HG03558 (cell line): ENCODE results near the gene NSG2.
"Not testable (repeated sequence)": the region's sequence is repeated elsewhere in the genome, so short reads cannot be mapped to it uniquely, and the experiment has no call there.

Source experiments
- ATAC-seq: cut with Tn5 transposase; IDR thresholded peaks from one replicate; pipeline ENCODE4 v1.9.1; 2021; ENCODE audit warnings: moderate number of reproducible peaks; ENCODE audit not compliant: unreplicated experiment; ENCODE audit errors: extremely low read depth

NSG2 gene

GRCh38 chr5:174097486-174098185, 52.1 kb downstream of the NSG2 start:
- ATAC-seq = no peak

GRCh38 chr5:174098694-174099093, 53.2 kb downstream of the NSG2 start:
- ATAC-seq = no peak

- no peak for ATAC-seq
These were observed 55.0 kb downstream of the NSG2 start for GRCh38 chr5:174100490-174100889.

- ATAC-seq = no peak
These were observed 55.8 kb downstream of the NSG2 start for GRCh38 chr5:174101195-174101730.

DNA sequence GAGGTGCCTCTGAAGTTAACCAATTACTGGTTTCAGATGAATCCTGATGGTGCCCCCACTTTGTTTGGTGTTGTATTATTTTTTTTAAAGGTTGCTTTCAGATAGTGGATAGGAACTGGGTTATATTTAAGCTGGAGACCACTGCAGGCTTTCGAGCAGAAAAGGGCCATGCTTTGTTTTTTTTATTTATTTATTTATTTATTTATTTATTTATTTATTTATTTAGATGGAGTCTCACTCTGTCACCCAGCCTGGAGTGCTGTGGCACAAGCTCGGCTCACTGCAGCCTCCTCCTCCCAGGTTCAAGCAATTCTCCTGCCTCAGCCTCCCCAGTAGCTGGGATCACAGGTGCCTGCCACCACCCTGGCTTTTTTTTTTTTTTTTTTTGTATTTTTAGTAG, 57.1 kb downstream of the NSG2 start:
- not testable (repeated sequence) for ATAC-seq

DNA sequence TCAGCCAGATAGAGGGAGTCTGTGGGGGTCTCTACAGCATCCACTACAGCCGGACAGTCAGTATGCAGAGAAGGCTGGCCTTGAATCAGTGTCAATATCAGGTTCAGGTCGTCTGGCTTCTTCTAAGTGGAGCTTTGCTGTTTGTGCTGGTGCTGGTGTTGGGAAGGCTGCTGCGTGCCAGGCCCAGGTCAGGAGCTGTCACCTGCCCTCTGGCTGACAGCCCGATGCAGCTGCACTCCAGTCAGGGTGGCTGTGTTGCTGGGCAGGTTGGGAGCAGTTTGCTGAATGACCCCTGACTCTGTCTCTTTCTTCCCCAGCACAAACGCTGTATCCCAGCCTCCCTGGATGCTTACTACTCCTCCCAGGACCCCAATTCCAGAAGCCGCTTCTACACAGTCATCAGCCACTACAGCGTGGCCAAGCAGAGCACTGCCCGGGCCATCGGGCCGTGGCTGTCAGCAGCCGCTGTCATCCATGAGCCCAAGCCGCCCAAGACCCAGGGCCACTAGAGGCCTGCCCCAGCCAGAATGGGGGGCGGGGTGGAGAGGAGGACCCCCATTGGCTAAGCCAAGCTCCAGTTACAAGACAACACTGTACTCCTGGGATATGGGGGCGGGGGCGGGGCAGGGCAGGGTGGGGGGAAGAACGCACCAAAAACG, 61.6 kb downstream of the NSG2 start:
- no peak for ATAC-seq

DNA sequence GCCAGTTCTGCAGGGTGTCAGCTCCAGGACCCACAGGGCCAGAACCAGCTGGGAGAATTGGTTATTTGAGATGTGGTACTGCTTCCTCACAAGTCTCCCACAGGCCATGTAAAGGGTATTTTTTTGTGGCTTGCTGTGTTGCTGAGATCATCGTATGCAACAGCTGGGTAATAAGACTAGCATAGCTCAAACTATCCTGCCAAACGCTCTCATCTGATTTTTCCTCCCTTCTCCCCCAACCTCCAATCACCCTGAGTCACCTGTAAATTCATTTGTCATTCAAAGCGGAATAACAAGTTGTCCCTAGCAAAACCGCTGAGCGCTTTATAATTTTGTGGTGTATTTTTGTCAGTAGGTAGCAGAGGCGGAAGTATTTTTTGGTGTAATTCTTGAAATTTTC, 63.2 kb downstream of the NSG2 start:
- no peak for ATAC-seq

DNA sequence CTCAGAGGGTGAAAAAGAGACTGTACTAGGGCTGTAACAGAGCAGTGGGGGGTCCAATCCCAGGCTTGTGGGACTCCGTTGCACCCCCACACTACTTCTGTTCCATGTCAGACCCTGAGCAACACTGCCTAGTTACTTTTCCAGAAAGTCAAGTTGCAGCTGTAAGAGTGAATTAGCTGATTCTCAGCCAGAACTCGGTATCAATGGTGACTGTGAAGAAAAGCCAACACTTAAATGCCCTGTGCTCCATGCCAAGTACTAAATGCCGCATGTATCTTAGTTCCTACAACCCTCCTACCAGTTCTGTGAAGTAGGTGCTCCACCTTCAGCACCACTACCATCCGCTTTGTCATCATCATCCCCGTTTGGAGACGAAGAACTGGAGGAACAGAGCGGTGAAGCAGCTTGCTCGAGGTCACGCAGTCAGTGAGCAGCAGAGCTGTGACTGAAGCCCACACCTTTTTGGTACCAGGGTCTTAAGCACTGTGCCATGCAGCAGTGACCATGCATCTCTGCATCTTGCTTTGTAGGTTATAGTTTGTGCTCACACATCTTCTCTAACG, 64.3 kb downstream of the NSG2 start:
- no peak for ATAC-seq

- ATAC-seq = no peak
These were observed 64.8 kb downstream of the NSG2 start for GRCh38 chr5:174110310-174110709.

DNA sequence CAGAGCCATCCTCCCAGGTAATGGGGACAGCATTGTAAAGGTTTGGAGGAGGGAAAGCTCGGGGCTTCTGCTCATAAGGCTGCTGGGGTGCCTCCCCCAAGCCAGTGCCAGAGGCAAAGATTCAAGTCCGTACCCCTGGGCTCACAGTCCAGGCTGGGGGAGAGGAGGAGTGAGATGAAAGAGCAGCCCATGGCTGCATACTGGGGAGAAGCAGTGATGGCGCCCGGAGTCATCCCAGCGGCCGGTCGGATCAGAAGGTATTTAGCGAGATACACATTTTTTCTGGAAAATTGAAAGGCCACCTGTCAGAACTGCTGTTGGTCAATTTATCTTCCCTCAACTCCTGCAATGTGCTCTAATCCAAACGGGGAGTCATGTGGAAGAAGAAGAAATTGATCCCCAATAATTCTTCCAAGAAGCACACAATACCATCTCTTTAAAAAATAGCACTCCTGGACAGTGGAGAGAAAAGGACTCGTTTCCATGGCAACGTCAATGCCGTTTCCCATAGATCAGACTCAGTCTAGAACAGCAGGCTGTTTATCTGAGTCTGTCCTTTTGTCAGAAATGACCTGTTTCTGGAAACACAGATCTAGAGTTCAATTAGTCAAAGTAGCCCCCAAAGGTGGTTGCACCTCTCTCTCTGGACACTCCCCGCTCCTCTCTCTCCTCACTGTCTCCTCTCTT, 65.9 kb downstream of the NSG2 start:
- ATAC-seq = no peak

GRCh38 chr5:174115226-174115625, 69.7 kb downstream of the NSG2 start:
- no peak for ATAC-seq

DNA sequence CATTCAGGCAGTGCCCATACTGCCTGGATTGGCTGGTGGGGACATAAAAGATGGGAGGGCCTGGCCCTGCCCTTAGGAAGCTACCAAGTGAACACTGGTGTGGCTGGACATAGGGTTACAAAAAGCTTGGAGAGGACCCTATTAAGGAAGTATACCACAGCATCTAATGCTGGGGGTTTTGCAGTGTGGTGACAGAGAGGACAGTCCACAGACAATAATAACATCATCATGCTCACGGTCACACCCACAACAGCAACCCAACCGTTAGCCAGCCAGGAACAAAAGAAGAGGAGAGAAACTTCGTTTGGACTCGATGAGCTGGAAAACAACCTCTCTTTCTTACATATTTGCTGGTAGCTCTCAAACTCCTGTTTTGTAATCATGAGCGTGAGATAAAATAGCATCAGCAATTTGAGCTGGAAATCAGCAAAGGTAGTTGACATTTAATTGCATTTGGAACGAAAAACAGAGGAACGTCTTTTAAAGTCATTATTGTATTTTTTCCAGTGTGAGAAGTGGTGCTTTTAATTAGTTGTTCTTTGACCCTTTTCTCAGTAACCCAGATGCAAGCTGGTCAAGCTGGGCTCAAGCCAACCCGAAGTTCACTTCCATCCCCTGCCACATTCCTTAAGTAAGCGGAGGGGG, 73.4 kb downstream of the NSG2 start:
- ATAC-seq = no peak

DNA sequence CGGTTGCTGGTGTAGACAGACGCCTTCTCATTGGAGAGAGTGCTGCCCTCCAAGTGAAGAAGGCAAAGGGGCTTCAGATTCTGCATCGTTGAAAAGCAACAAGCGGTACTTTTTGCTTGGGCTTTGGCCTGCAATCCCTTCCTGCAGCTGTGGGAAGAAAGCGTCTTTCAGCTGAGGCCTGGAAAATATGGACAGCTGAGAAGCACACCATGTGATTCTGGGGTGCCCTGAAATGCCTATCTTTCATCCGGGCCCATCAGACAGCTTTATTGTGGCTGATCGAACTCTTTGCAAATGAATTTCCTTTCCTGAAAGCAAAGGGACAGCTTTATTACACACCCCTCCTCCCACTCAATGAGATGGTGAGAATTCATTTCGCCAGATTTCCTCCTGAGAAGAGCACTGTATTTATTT, 74.0 kb downstream of the NSG2 start:
- no peak for ATAC-seq

DNA sequence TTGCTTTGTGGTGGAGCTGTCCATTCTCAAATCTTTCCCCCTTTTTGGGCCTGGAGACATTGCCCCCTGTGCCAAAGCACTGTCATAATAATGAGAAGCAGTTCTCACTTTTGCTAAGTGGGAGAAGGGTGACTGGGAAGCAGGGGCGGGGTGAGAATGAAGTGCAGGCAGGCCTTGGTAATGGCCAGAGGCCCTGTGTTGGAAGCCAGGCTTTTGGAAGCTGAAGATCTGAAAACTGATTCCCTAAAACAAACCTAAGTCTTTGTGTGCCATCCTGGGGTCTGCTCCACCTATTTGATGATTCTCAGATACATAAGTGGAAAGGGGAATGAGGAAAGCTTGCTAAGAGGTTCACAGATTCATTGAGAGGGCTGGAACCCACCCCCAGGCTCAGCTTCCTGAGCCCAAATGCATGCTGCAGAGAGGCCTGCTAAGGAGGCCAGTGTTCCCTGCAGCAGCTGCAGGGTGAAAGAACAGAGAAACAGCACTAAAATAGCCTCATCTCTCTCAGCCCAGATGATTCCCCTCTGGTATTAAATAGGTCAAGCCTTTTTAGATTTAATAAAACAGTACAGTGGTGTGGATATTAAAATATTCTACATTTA, 75.0 kb downstream of the NSG2 start:
- no peak for ATAC-seq

DNA sequence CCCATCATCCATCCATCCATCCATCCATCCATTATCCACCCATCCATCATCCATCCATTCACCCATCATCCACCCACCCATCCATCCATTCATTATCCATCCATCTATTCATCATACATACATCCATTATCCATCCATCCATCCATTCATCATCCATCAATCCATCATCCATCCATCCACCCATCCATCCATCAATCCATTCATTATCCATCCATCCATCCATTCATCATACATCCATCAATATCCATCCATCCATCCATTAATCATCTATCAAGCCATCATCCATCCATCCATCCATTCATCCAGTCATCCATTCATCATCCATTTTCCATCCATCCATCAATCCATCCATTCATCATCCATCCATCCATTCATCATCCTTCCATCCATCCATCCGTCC, 89.0 kb downstream of the NSG2 start:
- no peak for ATAC-seq

GRCh38 chr5:174139623-174140022, 94.1 kb downstream of the NSG2 start:
- ATAC-seq = no peak

DNA sequence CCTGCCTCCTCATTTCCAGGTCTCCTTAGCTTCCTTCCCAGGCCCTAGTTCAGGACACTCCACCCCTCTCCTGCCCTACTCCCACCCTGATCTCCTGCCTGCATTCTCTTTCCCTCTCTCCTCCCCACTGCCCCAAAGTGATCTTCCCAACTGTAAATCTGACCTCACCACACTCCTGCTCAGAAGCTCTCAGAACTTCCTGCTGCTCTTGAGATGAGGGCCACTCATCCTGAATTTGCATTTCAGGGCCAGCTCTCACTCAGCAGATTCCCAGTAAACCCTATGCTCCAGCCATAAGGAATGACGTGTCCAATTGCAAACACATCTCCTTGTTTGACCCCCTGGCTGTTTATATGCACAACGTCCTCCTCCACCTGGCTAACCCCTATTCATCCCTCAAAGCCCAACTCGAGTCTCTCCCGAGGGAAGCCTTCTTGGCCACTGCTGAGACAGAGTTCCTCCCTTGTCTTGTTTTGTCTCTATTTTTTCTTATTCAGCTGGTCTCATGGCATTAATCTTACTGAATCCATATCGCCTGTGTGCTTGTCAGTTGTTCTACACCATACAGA, 95.0 kb downstream of the NSG2 start:
- ATAC-seq = no peak

GRCh38 chr5:174141398-174141797, 95.9 kb downstream of the NSG2 start:
- ATAC-seq = no peak

DNA sequence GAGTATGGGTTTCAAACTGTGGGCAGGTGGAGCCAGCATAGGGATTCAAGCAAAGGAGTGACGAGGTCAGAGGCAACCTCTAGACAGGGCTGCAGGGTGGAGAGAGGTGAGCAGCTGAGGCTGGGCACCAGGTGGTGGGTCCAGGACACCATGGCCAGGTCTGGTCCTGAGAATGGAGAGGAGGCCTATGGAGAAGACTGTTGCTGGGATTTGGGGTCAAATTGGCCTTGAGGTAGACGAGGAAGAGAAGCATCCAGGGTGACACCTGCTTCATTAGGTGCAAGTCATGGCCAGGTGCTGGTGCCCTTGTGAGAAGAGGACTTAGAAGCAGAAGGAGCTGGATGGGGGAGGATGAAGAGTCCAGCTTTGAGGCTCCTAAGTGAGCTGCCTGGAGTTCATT, 99.6 kb downstream of the NSG2 start:
- ATAC-seq = no peak

DNA sequence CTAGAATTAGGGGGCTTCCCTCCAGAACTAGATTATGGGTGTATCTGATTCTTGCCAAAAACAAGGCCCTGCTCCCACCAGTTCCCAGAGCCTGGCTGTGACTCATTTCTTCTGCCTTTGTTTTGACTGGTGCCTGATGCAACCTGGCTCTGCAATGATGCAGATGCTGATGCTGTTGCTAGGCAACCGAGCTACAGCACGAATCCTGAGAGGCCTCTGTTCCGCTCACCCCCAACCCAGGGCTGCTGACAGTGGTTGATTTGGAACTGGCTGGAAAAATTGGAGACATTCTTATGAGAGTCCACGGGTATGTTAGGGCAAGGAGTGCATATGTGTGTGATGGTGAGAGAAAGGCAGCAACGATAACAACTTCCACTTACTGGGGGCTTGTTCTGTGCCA, 100.3 kb downstream of the NSG2 start:
- ATAC-seq = no peak
